Measurements from ENCODE around the gene ODAD3.

DNA sequence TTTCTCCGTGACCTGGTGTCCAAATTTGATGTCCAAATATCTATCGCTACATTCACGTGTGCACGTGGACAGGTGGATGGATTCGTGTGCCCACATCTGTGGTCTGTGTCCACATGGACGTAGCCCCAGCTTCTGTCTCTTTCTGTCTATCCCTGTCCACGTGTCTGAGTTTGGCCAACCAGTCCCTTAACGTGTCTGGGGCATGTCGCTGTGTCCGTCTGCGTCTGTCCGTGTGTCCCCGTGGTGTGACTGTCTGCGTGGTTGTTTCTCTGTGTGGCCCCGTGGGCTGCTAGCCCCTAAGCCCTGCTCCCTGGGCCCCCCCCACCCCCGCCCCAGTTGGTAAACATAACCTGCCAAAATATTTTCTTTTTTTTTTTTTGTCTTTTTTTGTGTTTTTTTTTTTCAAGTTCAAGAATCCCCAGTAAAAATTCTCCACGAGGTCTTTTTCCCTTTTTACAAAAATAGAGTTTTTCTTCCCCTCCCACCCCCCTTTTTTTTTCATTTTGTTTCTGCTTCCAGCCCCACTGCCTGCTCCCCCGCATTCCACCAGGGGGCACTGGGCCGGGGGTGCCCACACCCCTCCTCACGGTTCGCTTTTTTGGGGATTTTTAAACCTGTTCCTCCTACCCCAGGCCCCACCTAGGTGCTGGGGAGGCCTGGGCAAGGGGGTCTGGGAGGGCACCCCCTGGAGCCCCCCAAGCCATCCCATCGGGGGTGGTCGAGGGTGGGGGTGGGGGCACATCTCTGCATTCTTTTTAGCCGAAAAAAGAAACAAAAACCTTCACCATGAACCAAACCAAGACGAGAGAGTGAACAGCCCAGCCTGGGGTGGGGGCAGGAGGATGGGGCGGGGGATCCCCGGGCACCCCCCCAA, 18.8 kb upstream of the ODAD3 start:
- TF ChIP-seq EZH2 (IDR thresholded peaks at IDR 0.05): no peak
- no peak for TF ChIP-seq POLR2AphosphoS5 (IDR thresholded peaks at IDR 0.05; ENCODE audit: borderline replicate concordance, low read depth, low read length)
